Astrocyte of the cerebellum (primary cell): ENCODE measurements around the gene EQTN.

Source experiments
- DNase-seq: peaks from one replicate; pipeline ENCODE4 v3.0.0-alpha.2; 2011; ENCODE audit warnings: low read depth
- H3K4me3 ChIP-seq: 2 replicates; pipeline ENCODE4 v1.5.1; 2011; ENCODE audit warnings: mild to moderate bottlenecking, low read depth, low read length, moderate library complexity
- in situ Hi-C: cut with HindIII; loops from 2 replicates; pipeline ENCODE4 v1.10.0; 2017; ENCODE audit warnings: low sequenced_read_pairs
- TF ChIP-seq, protein P1 (sequence below): IDR thresholded peaks from 2 replicates; pipeline ENCODE4 v1.5.1; 2012; ENCODE audit warnings: low read length, low read depth, moderate library complexity, mild to moderate bottlenecking; ENCODE audit errors: missing control alignments

EQTN gene

DNA sequence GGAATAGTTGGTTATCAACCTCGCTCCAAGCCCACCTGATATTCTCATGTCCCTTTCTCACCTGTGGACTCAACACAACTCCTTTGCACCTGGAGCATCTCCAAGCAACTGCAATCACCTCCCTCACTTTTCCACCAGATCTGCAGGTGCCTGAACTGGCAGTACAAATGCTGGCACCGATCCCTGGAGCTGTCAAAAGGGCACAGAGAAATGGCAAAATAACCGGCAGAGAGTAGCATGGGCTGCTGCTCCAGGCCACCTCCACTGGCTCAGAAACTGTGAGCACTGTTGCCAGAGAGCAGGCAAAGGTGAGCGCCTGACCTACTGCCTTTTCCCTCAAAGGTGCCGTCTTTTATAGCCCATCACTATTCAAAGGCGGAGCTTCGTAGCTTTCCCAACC lies 14.7 kb downstream of the EQTN start:
- no peak for DNase-seq
- in situ Hi-C loops: no loop called here
- TF ChIP-seq, protein P1, sequence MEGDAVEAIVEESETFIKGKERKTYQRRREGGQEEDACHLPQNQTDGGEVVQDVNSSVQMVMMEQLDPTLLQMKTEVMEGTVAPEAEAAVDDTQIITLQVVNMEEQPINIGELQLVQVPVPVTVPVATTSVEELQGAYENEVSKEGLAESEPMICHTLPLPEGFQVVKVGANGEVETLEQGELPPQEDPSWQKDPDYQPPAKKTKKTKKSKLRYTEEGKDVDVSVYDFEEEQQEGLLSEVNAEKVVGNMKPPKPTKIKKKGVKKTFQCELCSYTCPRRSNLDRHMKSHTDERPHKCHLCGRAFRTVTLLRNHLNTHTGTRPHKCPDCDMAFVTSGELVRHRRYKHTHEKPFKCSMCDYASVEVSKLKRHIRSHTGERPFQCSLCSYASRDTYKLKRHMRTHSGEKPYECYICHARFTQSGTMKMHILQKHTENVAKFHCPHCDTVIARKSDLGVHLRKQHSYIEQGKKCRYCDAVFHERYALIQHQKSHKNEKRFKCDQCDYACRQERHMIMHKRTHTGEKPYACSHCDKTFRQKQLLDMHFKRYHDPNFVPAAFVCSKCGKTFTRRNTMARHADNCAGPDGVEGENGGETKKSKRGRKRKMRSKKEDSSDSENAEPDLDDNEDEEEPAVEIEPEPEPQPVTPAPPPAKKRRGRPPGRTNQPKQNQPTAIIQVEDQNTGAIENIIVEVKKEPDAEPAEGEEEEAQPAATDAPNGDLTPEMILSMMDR: no peak
- H3K4me3 ChIP-seq: no peak overlapping the region

DNA sequence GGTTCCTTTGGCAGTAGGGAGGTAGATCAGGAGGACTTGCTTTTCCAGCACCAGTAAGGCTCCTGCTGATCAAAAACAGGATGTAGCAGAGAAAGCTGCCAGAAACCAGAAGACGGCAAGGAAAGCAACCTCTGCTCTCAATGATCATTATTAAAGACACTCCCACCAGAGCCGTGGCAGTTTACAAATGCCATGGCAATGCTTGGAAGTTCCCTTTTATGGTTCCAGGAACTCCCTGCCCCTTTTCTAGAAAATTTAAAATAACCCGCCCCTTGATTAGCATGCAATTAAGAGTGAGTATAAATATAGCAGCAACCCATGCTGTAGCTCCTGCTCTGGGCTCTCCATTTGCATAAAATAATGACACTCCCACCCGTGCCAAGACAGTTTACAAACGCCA lies 16.1 kb downstream of the EQTN start:
- in situ Hi-C loops: no loop called here
- TF ChIP-seq, protein P1: no peak
- no peak overlapping the region for H3K4me3 ChIP-seq
- no peak for DNase-seq

DNA sequence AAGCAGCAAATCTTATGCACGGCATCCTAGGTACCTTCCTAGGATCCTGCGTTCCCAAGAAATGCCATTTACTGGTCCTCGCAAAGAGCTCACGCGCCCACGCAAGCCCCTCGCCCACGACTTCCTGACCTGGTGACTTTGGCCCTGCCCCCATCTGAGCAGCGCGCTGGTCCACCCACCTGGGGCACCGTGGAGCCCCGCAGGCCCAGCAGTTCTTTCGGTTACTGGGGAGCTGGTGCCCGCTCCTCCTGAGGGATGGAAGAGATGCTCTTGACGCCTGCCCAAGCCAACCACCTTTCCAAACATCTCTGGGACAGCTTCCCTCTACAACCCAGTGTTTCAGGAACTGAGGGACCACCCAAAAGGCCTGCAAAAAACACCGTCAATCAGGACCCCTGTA lies 16.7 kb downstream of the EQTN start:
- in situ Hi-C loops: no loop called here
- TF ChIP-seq, protein P1: no peak
- no peak overlapping the region for H3K4me3 ChIP-seq
- no peak for DNase-seq

DNA sequence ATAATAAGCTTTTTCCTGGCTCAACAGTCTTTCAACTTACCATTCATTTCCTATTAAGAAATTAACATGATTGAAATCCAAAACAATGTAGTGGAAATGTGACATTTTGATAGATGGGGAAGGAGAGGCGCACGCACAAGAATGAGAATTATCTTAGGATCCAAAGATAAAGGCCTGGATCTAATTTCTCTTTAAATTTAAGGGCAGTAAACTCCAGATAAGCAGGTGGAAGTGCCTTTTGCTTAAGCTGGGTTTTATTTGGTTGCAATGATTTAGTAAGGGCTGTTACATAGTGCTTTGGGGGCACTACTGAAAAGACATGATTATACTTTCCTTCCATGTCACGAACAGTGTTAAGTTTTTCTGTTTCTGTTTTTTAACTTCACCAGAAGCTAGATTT lies 17.3 kb downstream of the EQTN start:
- TF ChIP-seq, protein P1: no peak
- H3K4me3 ChIP-seq: no peak overlapping the region
- DNase-seq: no peak
- in situ Hi-C loops: no loop called here

DNA sequence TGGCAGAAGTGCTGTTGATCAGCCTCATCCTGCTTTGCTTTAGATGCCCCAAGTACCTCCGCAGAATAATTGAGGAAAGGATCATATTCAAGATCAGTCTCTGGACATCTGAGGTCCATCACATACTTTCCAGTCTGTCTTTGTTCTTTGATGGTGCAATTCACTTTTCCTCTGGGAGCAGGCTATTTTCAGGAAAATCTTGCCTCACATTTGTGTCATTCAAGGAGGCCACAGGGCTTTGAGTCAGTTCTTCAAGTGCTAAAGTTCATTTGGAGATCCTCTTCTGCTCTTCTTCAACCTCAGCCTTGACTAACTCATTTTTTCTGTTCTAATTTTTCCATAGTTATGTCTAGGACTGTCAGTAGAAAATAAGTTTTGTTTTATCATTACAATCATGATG lies 18.6 kb downstream of the EQTN start:
- DNase-seq: no peak
- in situ Hi-C loops: no loop called here
- TF ChIP-seq, protein P1: no peak
- no peak overlapping the region for H3K4me3 ChIP-seq

DNA sequence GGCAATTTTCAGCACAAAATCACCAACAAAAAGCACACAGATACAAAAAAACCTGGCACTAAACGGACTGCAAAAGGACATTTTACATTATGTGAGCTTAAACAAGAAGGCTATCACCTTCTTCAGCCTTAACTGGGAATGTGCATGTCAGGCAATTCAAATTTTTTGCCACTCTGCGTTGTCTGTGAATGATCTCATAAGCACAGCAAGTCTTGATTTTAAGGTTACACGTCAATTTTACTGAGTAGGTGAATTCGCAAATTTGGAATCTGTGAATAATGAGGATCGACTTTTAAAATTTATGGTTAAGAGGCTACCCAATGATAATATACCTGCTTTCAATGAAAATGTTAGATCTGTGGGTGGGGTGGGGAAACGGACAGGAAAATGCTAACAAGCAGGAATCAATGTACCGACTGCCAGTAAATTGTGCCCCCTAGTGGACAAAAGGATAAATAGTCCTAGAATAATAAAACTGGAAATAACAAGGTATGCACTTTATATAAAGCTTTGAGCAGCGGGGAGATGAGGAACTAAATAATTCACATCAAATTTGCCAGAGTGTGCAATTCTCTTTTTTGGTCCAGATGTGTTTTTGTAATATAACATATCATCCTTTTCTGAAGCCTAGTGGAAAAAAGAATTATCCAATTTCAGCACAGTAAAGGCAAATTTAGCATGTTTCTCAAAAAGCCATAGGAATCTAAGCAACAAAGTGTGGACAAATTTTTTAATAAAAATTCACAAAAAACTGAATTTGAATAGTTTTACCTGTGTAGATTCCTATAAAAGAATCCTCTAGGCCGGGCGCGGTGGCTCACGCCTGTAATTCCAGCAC lies 20.5 kb downstream of the EQTN start:
- DNase-seq: peak; percentile 54
- no peak overlapping the region for H3K4me3 ChIP-seq
- TF ChIP-seq, protein P1: peak; percentile 54
- in situ Hi-C loops: no loop called here
